HepG2 (cell line): ENCODE data around the gene SLC16A5. TPM values are rescaled to one million over a fixed set of nuclear protein-coding genes. Genes with fewer than 3 reads are reported as not detected.

Experiments
- PRDM15 ChIP-seq: sonication (generic); formaldehyde crosslinking; IDR thresholded peaks from 2 replicates; pipeline ENCODE4 v1.4.0; 2020; ENCODE audit warnings: missing genetic modification reagents
- TAF1 ChIP-seq: sonication (generic); formaldehyde crosslinking; IDR thresholded peaks from 2 replicates; pipeline ENCODE4 v1.4.0; 2020; ENCODE audit warnings: missing genetic modification reagents
- TBX2 ChIP-seq: sonication (generic); formaldehyde crosslinking; IDR thresholded peaks from 2 replicates; pipeline ENCODE4 v1.5.0; 2020; ENCODE audit warnings: missing genetic modification reagents, mild to moderate bottlenecking, borderline replicate concordance
- THAP8 ChIP-seq: sonication (generic); formaldehyde crosslinking; IDR thresholded peaks from 2 replicates; pipeline ENCODE4 v1.5.1; 2020; ENCODE audit warnings: missing genetic modification reagents, mild to moderate bottlenecking, borderline replicate concordance
- ZFY ChIP-seq: sonication (generic); formaldehyde crosslinking; IDR thresholded peaks from 2 replicates; pipeline ENCODE4 v1.4.0; 2020; ENCODE audit warnings: missing genetic modification reagents
- ZGPAT ChIP-seq: IDR thresholded peaks from 2 replicates; pipeline ENCODE4 v1.6.1; 2016; ENCODE audit warnings: mild to moderate bottlenecking
- ZNF687 ChIP-seq: sonication (generic); formaldehyde crosslinking; IDR thresholded peaks from 2 replicates; pipeline ENCODE4 v1.5.1; 2020; ENCODE audit warnings: mild to moderate bottlenecking, missing genetic modification reagents, moderate library complexity
- polyA plus RNA-seq, 8 experiments: library from polyadenylated mRNA; depleted of rRNA in 3 of 8; stranded (reverse) in 7 of 8; unstranded in 1 of 8; fragments of >200 nt; fragmentation: Illumina TruSeq in 4 of 8; extraction: Trizol in 4 of 8; gene quantifications; 2 replicates each; pipeline versions ENCODE4 v1.2.1 to v1.2.3, GENCODE V29; 2011 to 2016; ENCODE audit warnings: low read depth in 4 of 8, missing spikeins in 1 of 8, mixed read lengths in 1 of 8; ENCODE audit not compliant: insufficient read depth in 1 of 8
- total RNA-seq, 5 experiments: library from RNA; depleted of rRNA; stranded (reverse); fragments of >200 nt; fragmentation: Illumina TruSeq; extraction: Trizol; gene quantifications; 2 replicates each; pipeline ENCODE4 v1.2.3, GENCODE V29; 2016; ENCODE audit warnings: low read depth in 1 of 5

Gene SLC16A5
- total and polyA plus RNA-seq, 2 of the 13 experiments (the other 11 are each of a cell fraction or from before 2014, with no cell fraction given): 0.69 to 5.6 TPM

GRCh38 chr17:75073618-75074047 is 14.1 kb upstream of the SLC16A5 start (continued):
- TF ChIP-seq ZNF687 (peak; percentile 25; the same call in 1 of the 2 replicates), ZFY (CRISPR knock-in tag) (peak; percentile 35; the same call in 1 of the 2 replicates), PRDM15 (CRISPR knock-in tag) (no peak), ZGPAT (CRISPR knock-in tag) (peak; percentile 37; the same call in 1 of the 2 replicates), THAP8 (CRISPR knock-in tag) (no peak), TAF1 (CRISPR knock-in tag) (no peak), TBX2 (0 out of 2 replicates have a peak, but pooled peaks have one; percentile 30)
